Measurements from ENCODE around the gene MMADHC.

DNA sequence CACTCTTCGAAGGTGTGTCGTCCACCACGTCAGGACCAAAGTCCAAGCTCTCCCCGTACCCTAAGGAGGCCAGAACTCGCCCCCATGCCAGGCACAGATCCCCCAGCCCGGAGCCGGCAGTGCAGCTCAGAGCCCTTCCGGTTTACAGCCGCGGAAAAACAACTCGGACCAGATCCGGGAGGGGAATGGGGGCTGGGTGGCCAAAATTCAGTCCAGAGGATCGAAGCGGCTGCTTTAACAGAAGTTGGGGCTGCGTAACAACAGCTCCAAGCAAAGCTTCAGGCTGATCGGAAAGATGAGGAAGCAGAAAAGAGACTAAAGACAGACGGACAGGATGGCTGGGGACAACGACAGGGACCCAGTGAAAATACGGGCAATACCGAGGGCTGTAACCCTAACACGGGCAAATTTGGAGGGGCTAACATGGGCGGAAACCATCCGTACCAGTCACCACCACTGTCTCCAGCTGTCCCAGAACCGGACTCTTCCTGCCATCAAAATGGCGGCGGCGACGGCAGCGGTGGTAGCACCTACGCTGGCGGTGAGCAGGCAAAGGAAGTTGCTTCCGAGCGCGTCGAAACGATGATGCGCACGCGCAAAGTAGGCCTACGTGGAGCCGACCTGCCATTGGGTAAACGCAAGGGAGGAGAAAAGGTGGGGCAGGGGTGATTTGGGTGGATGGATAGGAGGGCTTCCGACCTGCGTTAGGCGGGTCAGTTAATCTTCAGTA, at the start of gene MMADHC:
- peak; percentile 99 for TF ChIP-seq POLR2AphosphoS5 (IDR thresholded peaks at IDR 0.05)
- TF ChIP-seq, protein P1, sequence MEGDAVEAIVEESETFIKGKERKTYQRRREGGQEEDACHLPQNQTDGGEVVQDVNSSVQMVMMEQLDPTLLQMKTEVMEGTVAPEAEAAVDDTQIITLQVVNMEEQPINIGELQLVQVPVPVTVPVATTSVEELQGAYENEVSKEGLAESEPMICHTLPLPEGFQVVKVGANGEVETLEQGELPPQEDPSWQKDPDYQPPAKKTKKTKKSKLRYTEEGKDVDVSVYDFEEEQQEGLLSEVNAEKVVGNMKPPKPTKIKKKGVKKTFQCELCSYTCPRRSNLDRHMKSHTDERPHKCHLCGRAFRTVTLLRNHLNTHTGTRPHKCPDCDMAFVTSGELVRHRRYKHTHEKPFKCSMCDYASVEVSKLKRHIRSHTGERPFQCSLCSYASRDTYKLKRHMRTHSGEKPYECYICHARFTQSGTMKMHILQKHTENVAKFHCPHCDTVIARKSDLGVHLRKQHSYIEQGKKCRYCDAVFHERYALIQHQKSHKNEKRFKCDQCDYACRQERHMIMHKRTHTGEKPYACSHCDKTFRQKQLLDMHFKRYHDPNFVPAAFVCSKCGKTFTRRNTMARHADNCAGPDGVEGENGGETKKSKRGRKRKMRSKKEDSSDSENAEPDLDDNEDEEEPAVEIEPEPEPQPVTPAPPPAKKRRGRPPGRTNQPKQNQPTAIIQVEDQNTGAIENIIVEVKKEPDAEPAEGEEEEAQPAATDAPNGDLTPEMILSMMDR (IDR thresholded peaks at IDR 0.05): no peak
- TF ChIP-seq POLR2A (IDR thresholded peaks at IDR 0.05): peak; percentile 94

Data from prostate gland (tissue), 2 donors.